OCI-LY3 (cell line): ENCODE results near the gene NMRK1.

Experiments used
- EZH2phosphoT487 ChIP-seq: fragments of 200-600 bp; shearing (Covaris generic); IDR thresholded peaks from 2 replicates; pipeline ENCODE4 v1.6.1; 2018; ENCODE audit warnings: antibody characterized with exemption, mixed run types, low read depth
- TF ChIP-seq, protein P1 (sequence below): fragments of 200-600, 300-600 bp; sonication (generic); IDR thresholded peaks from 2 replicates; pipeline ENCODE4 v1.5.1; 2014; ENCODE audit warnings: antibody characterized with exemption, low read length, low read depth

- TF ChIP-seq, protein P1, sequence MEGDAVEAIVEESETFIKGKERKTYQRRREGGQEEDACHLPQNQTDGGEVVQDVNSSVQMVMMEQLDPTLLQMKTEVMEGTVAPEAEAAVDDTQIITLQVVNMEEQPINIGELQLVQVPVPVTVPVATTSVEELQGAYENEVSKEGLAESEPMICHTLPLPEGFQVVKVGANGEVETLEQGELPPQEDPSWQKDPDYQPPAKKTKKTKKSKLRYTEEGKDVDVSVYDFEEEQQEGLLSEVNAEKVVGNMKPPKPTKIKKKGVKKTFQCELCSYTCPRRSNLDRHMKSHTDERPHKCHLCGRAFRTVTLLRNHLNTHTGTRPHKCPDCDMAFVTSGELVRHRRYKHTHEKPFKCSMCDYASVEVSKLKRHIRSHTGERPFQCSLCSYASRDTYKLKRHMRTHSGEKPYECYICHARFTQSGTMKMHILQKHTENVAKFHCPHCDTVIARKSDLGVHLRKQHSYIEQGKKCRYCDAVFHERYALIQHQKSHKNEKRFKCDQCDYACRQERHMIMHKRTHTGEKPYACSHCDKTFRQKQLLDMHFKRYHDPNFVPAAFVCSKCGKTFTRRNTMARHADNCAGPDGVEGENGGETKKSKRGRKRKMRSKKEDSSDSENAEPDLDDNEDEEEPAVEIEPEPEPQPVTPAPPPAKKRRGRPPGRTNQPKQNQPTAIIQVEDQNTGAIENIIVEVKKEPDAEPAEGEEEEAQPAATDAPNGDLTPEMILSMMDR, result no peak
- TF ChIP-seq EZH2phosphoT487, result no peak
Observed at GRCh38 chr9:75089373-75089766, 1.4 kb upstream of the NMRK1 start.
